ENCODE data around the gene MASP1. TPM values are rescaled to one million over a fixed set of nuclear protein-coding genes. Genes with fewer than 3 reads are reported as not detected.

Gene MASP1
- polyA plus RNA-seq (2011; rRNA removed), result 0.11 and 0.18 TPM in 2 replicates
- not detected in 2 replicates for polyA plus RNA-seq (2012; cell fraction: cytosol; rRNA removed)
- 0.02 TPM in 1 of 2 replicates, not detected in the other for polyA plus RNA-seq (2012; cell fraction: nucleus; rRNA removed)
- not detected in 3 replicates for polyA plus RNA-seq (2017; fragmentation: RNase III; extraction: RNeasy Plus Mini Kit Qiagen cat#74134 plus additional on column Dnase treatment)
- 0.08 and 0.34 TPM in 2 replicates for polyA minus RNA-seq (2011; rRNA and poly(A)+ RNA removed)

GRCh38 chr3:187291512-187292132 is at the start of gene MASP1:
Gene MASP1, minus strand, starts transcription at chr3:187291737. Its CDS starts 105 bp downstream, at chr3:187291632.
- Histone ChIP-seq H3K9me3 (no peaks in the 10 kb centered on the region), H3K4me2 (no peak within 1 kb of the TSS), H3K4me1 (no peaks in the 10 kb centered on the region), H3K27ac (no peak within 1 kb of the TSS), H3K4me3 (no peak within 1 kb of the TSS)
- TF ChIP-seq MYC (IDR thresholded peaks at IDR 0.05; ENCODE audit: borderline replicate concordance, low read length), result no peak
- no peak for FAIRE-seq
- no peak for DNase-seq (ENCODE audit: low read depth in 1 of 2, low spot score in 1 of 2)
- POLR2A ChIA-PET, result interaction anchor here (0.8 kb wide), 1 partner anchor 60 kb away, joined by 4 read pairs; no protein-coding TSS in a partner anchor
- CTCF ChIA-PET, result interaction anchor here (0.9 to 2.4 kb wide), 2 partner anchors 27 to 28 kb away, joined by 3 to 6 read pairs; no protein-coding TSS in a partner anchor
- no peak for ATAC-seq
- 45% methylated on average over 4 of the region's 10 CpGs for WGBS (ENCODE audit: missing lambda C conversion rate)

GRCh38 chr3:187340578-187340977 is 49.0 kb upstream of the MASP1 start:
- FAIRE-seq (no peak), ATAC-seq (no peak), DNase-seq (ENCODE audit: low read depth in 1 of 2, low spot score in 1 of 2) (no peak)
- 0% methylated on average over 1 of the region's 1 CpG for WGBS (ENCODE audit: missing lambda C conversion rate)
- POLR2A ChIA-PET, result no interaction called here
- H3K4me2 ChIP-seq, result no peak overlapping the region
- no peak overlapping the region for H3K27ac ChIP-seq
- H3K9me3 ChIP-seq, result no peaks in the 10 kb centered on the region
- no peaks in the 10 kb centered on the region for H3K4me1 ChIP-seq
- CTCF ChIA-PET, result interaction anchor here (0.5 to 1.7 kb wide), 2 partner anchors 250 to 338 kb away, joined by 4 to 7 read pairs; no protein-coding TSS in a partner anchor
- TF ChIP-seq HMGXB4 (CRISPR knock-in tag; IDR thresholded peaks at IDR 0.05; ENCODE audit: borderline replicate concordance) (no peak), KDM5A (IDR thresholded peaks at IDR 0.05) (no peak), SMC3 (IDR thresholded peaks at IDR 0.05) (no peak), REST (IDR thresholded peaks at IDR 0.05) (peak; percentile 68)
- H3K4me3 ChIP-seq, result no peak overlapping the region

GRCh38 chr3:187336322-187336721 is 44.8 kb upstream of the MASP1 start:
- Histone ChIP-seq H3K4me1 (no peaks in the 10 kb centered on the region), H3K9me3 (no peaks in the 10 kb centered on the region), H3K27ac (no peak overlapping the region), H3K4me3 (no peak overlapping the region), H3K4me2 (no peak overlapping the region)
- DNase-seq (ENCODE audit: low read depth in 1 of 2, low spot score in 1 of 2) (no peak), ATAC-seq (no peak), FAIRE-seq (no peak)
- CTCF ChIA-PET, result interaction anchor here (1.0 kb wide), 1 partner anchor 18 kb away, joined by 3 read pairs; no protein-coding TSS in a partner anchor
- TF ChIP-seq JUN (IDR thresholded peaks at IDR 0.05), result no peak
- no peak for TF ChIP-seq RNF2 (IDR thresholded peaks at IDR 0.05; ENCODE audit: borderline replicate concordance, low read depth)
- no peak for TF ChIP-seq SREBF2 (IDR thresholded peaks at IDR 0.05)
- no peak for TF ChIP-seq RAD21 (conservative IDR thresholded peaks at IDR 0.05 in 1 of 2, IDR thresholded peaks at IDR 0.05 in 1 of 2)
- no peak for TF ChIP-seq BHLHE40 (IDR thresholded peaks at IDR 0.05; ENCODE audit: low read depth, low read length)
- TF ChIP-seq HOXB5 (CRISPR knock-in tag; IDR thresholded peaks at IDR 0.05), result no peak
- TF ChIP-seq TFCP2L1 (CRISPR knock-in tag; IDR thresholded peaks at IDR 0.05), result no peak
- TF ChIP-seq HDAC2 (IDR thresholded peaks at IDR 0.05), result no peak
- TF ChIP-seq MAZ (IDR thresholded peaks at IDR 0.05; ENCODE audit: borderline replicate concordance, low read depth, low read length), result no peak
- no peak for TF ChIP-seq NFE2L2 (conservative IDR thresholded peaks at IDR 0.05; ENCODE audit: low read length)
- TF ChIP-seq HEYL (CRISPR knock-in tag; IDR thresholded peaks at IDR 0.05), result no peak
- TF ChIP-seq CTCF (IDR thresholded peaks at IDR 0.05), result no peak
- no peak for TF ChIP-seq CBX8 (IDR thresholded peaks at IDR 0.05)
- no peak for TF ChIP-seq E2F6 (IDR thresholded peaks at IDR 0.05; ENCODE audit: borderline replicate concordance, low read depth)
- TF ChIP-seq NR3C1 (IDR thresholded peaks at IDR 0.05), result no peak
- TF ChIP-seq ZSCAN20 (CRISPR knock-in tag; IDR thresholded peaks at IDR 0.05), result no peak
- no peak for TF ChIP-seq POLR2AphosphoS2 (conservative IDR thresholded peaks at IDR 0.05; ENCODE audit: low read length)
- TF ChIP-seq EHMT2 (IDR thresholded peaks at IDR 0.05; ENCODE audit: low read depth), result no peak
- TF ChIP-seq ZNF302 (CRISPR knock-in tag; IDR thresholded peaks at IDR 0.05), result no peak
- POLR2A ChIA-PET, result no interaction called here
- WGBS (ENCODE audit: missing lambda C conversion rate), result 11% methylated on average over 1 of the region's 3 CpGs
